Lower lobe of right lung (tissue), 2 donors: Measurements from ENCODE around the gene THAP4. TPM values are rescaled to one million over a fixed set of nuclear protein-coding genes. Genes with fewer than 3 reads are reported as not detected.

Experiments used
- ATAC-seq, 2 donors: fragments of 200-7000 bp; cut with Tn5 transposase; one replicate each; pipeline ENCODE4 v1.9.1; 2020 to 2022; ENCODE audit warnings: mild to moderate bottlenecking in 2 of 2, moderate library complexity in 2 of 2
- DNase-seq: peaks from one replicate; pipeline ENCODE4 v3.0.0-alpha.2; 2020
- H3K27ac ChIP-seq: fragments of 200-600 bp; one replicate; pipeline ENCODE4 v1.8.0; 2022
- H3K27me3 ChIP-seq: fragments of 200-600 bp; one replicate; pipeline ENCODE4 v1.8.0; 2022; ENCODE audit warnings: low read depth
- H3K36me3 ChIP-seq: fragments of 200-600 bp; one replicate; pipeline ENCODE4 v1.8.0; 2022; ENCODE audit warnings: mild to moderate bottlenecking
- H3K4me1 ChIP-seq: fragments of 200-600 bp; one replicate; pipeline ENCODE4 v1.8.0; 2022
- H3K4me3 ChIP-seq: fragments of 200-600 bp; one replicate; pipeline ENCODE4 v1.8.0; 2022; ENCODE audit warnings: mild to moderate bottlenecking
- H3K9me3 ChIP-seq: fragments of 200-600 bp; one replicate; pipeline ENCODE4 v1.8.0; 2022
- CTCF ChIP-seq: fragments of 200-600 bp; IDR thresholded peaks from one replicate; pipeline ENCODE4 v1.8.0; 2022; ENCODE audit warnings: antibody characterized with exemption, mild to moderate bottlenecking
- intact Hi-C: fragments of 100-400 bp; cut with DNase I; formaldehyde crosslinking; loops from one replicate; pipeline ENCODE4 v1.11.0; 2022
- total RNA-seq: library from RNA; stranded (reverse); fragmentation: NEBNext Ultra II Directional; extraction: Animal tissue kit (Norgen Biotek cat#: 25700); gene quantifications from one replicate; pipeline ENCODE4 v1.2.1, GENCODE V29; 2021
- donor health status: DM: no; HTN: yes; CAD: no; lungs with severe emphysema.

The THAP4 gene
- total RNA-seq, 1 donor from 2014 or later: 39.8 TPM

- H3K4me3 ChIP-seq: peak overlapping the region; percentile 84
- peaks cover 58% of the 10 kb centered on the region for H3K4me1 ChIP-seq
- peaks cover 4% of the 10 kb centered on the region for H3K36me3 ChIP-seq
- no peak for ATAC-seq
- H3K27ac ChIP-seq: no peak overlapping the region
- no peak for TF ChIP-seq CTCF
- no peaks in the 10 kb centered on the region for H3K27me3 ChIP-seq
- DNase-seq: no peak
- H3K9me3 ChIP-seq: no peaks in the 10 kb centered on the region
- intact Hi-C loops: no loop called here
Observed at GRCh38 chr2:241639385-241639784, 2.4 kb upstream of the THAP4 start.

GRCh38 chr2:241638940-241639339, 2.0 kb upstream of the THAP4 start:
- no peaks in the 10 kb centered on the region for H3K27me3 ChIP-seq
- ATAC-seq: no peak
- intact Hi-C loops: no loop called here
- H3K4me3 ChIP-seq: peak overlapping the region; percentile 84
- DNase-seq: no peak
- peaks cover 8% of the 10 kb centered on the region for H3K36me3 ChIP-seq
- H3K27ac ChIP-seq: no peak overlapping the region
- TF ChIP-seq CTCF: no peak
- H3K4me1 ChIP-seq: peaks cover 59% of the 10 kb centered on the region
- H3K9me3 ChIP-seq: no peaks in the 10 kb centered on the region

GRCh38 chr2:241637795-241638660, 1.1 kb upstream of the THAP4 start:
- no peaks in the 10 kb centered on the region for H3K27me3 ChIP-seq
- peaks cover 18% of the 10 kb centered on the region for H3K36me3 ChIP-seq
- H3K9me3 ChIP-seq: no peaks in the 10 kb centered on the region
- peaks cover 59% of the 10 kb centered on the region for H3K4me1 ChIP-seq
- TF ChIP-seq CTCF: no peak
- H3K27ac ChIP-seq: peak overlapping the region; percentile 99
- DNase-seq (peak; percentile 65), ATAC-seq (peak; percentile 21 to 27)
- H3K4me3 ChIP-seq: peak overlapping the region; percentile 84
- intact Hi-C loops: no loop called here

- Histone ChIP-seq H3K4me3 (peak overlapping the region; percentile 84), H3K27ac (peak overlapping the region; percentile 99), H3K4me1 (peaks cover 49% of the 10 kb centered on the region), H3K36me3 (peaks cover 34% of the 10 kb centered on the region), H3K27me3 (no peaks in the 10 kb centered on the region), H3K9me3 (no peaks in the 10 kb centered on the region)
- peak; percentile 31 to 46 for ATAC-seq
- intact Hi-C loops: no loop called here
- DNase-seq: peak; percentile 68
- no peak for TF ChIP-seq CTCF
Observed at GRCh38 chr2:241636182-241637017, 558 bp downstream of the THAP4 start.

- no peaks in the 10 kb centered on the region for H3K9me3 ChIP-seq
- H3K4me3 ChIP-seq: peak overlapping the region; percentile 84
- H3K4me1 ChIP-seq: peaks cover 46% of the 10 kb centered on the region
- H3K36me3 ChIP-seq: peaks cover 40% of the 10 kb centered on the region
- no peak for ATAC-seq
- no peak for TF ChIP-seq CTCF
- intact Hi-C loops: no loop called here
- no peak for DNase-seq
- no peaks in the 10 kb centered on the region for H3K27me3 ChIP-seq
- peak overlapping the region; percentile 99 for H3K27ac ChIP-seq
Observed at GRCh38 chr2:241635756-241636155, 1.2 kb downstream of the THAP4 start.
